Medulla oblongata (tissue), 1 donor: ENCODE results near the gene HIPK4.

Source experiments
- DNase-seq: peaks from one replicate; pipeline ENCODE4 v3.0.0-alpha.2; 2015; ENCODE audit errors: extremely low spot score

HIPK4 gene

GRCh38 chr19:40367577-40368434 is 22.2 kb downstream of the HIPK4 start:
- no peak for DNase-seq

DNA sequence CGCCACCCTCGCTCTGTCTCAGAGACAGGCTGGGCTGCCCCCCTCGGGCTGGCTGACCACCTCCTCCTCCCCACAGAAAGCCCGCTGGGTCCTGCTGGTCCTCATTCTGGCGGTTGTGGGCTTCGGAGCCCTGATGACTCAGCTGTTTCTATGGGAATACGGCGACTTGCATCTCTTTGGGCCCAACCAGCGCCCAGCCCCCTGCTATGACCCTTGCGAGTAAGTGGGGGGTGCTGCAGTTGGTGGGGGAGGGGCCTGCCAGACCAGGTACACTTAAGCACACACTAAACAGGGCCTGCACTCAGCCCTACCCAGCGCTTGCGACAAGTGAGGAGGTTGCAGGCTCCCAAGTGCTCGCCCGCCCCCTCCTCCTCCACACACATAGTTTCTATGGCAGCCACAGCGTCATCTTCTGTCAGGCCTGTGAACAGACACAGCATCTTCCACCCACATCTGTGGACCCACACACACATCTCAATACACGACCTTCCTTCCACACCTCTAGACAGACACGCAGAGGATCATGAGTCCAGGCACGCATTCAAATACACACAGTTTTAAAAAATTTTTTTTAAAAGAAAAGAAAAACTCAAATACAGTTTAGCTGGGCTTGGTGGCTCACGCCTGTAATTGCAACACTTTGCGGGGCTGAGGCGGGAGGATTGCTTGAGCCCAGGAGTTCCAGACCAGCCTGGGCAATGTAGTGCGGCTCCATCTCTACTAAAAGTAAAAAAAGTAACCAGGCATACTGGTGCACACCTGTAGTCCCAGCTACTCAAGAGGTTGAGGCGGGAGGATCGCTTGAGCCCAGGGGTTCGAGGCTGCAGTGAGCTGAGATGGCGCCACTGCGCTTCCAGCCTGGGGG is 23.1 kb downstream of the HIPK4 start:
- DNase-seq: no peak

DNA sequence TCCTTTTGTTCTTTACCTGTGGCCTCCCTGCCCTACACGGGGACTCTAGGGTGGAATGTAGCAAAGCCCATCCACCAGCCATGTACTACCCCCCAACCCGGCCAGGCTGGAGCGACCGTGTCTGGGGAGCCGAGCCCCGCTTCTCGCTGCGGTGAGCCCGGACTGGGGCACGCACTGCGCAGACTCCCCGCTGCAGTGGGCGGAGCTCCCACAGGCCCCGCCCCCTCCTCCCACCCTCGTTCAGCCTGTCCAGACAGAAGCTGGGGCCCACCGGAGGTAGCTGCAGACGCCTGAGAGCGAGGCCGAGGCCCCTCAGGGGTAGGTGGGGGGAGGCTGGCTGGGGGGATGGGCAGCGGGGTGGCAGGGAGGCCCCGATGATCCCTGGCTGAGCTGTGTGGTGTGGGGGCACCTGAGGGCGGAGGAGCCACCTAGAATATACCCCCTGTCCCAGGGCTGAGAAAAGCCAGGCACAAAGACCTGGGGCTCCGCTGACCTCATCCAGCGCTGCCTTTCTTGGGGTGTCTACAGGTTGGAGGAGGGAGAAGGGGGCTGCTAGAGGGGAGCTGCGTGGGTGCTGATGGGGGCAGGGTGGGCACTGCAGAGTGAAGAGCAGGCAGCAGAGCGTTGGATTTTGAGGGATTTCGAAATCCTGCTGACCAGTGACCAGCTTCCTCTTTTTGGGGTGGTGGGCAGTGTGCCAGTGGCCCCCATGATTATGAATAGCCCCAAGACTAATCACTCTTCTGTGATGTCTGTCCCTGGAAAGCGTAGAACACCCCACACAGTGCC is 24.2 kb downstream of the HIPK4 start:
- DNase-seq: peak; percentile 52

GRCh38 chr19:40365010-40365409 is 25.0 kb downstream of the HIPK4 start:
- DNase-seq: no peak

DNA sequence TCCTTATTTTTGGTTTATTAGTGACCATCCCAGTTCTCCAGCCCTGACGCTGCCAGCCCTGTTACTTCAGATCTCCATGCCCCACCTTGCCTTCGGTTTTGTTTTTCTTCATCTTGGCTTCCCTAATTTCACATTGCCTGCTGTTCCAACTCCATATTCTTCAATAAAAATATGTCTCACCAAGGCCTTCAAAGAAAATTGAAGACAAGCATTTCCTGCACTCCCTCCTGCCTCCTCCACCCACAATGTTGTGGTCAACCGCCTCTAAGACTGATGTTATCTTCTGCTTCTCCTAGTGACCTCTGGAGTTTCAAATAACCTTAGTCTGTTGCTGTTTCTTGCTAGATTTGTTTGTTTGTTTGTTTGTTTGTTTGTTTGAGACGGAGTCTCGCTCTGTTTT is 26.9 kb downstream of the HIPK4 start:
- DNase-seq: no peak

GRCh38 chr19:40362160-40362559 is 27.8 kb downstream of the HIPK4 start:
- no peak for DNase-seq

GRCh38 chr19:40360708-40361241 is 29.2 kb downstream of the HIPK4 start:
- peak; percentile 52 for DNase-seq

GRCh38 chr19:40360020-40360707 is 29.8 kb downstream of the HIPK4 start:
- DNase-seq: no peak

DNA sequence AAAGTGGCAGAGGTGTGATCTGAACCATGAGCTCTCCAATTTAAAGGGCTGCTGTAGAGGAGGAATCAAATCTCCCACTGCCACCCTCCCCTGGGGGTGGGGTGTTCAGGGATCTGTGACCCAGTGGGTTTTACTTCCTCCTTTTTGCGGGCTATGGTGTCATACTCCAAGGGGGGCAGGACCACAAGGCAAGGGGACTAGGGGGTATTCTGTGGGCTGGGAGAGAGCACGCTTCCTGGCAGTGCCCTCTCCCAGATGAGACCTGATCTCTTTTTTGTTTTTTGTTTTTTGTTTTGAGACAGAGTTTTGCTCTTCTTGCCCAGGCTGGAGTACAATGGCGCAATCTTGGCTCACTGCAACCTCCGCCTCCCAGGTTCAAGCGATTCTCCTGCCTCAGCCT is 31.2 kb downstream of the HIPK4 start:
- peak; percentile 76 for DNase-seq

GRCh38 chr19:40357640-40358039 is 32.3 kb downstream of the HIPK4 start:
- no peak for DNase-seq

DNA sequence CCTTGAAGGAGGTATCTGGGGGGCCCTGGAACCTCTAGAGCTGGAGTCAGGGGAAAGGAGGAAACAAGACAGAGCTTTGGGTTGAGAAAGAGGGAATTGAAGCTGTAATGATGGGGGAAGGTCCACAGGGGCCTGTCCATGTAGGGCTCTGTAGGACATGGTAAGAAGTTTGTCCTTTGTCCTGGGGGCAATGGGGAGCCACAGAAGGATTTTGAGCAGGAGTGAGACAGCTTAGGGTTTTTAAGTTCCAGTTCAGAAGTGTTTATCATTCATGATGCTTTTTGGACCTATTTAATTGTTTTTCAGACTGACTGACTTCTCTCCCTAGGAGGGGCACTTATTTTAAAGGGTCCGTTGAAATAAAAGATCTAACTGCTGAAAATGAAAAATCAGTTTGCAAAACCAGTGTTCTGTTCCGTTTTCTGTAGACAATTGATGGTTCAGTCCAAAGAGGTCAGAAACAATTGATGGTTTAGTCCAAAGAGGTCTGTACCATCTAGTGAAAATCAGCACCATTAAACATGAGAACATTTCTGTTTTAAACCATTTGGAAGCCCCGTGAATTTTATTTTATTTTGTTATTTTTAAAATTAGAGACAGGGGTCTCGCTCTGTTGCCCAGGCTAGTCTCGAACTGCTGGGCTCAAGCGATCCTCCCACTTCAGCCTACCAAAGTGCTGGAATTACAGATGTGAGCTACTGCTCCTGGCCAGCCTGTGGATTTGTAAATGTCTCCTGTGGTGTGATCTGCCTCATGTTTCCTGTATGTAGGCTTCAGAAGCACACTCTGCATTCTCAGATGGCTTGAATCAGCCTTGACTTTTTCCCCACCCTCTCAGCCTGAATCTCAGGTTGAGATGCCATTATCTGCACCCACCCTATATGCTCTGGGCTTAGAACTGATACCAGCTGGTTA is 33.0 kb downstream of the HIPK4 start:
- DNase-seq: no peak

GRCh38 chr19:40355975-40356680 is 33.9 kb downstream of the HIPK4 start:
- no peak for DNase-seq

- DNase-seq: peak; percentile 41
Observed at GRCh38 chr19:40348961-40349507, 40.9 kb downstream of the HIPK4 start.

- peak; percentile 99 for DNase-seq
Observed at GRCh38 chr19:40348125-40348913, 41.7 kb downstream of the HIPK4 start, which contains the start of the genes C19orf47 and PLD3. Gene C19orf47, minus strand, starts transcription at chr19:40348397. Its CDS starts 6,540 bp downstream, at chr19:40341857. Gene PLD3, plus strand, starts transcription at chr19:40348695. Its CDS starts 17,789 bp downstream, at chr19:40366484.

GRCh38 chr19:40344422-40344821 is 45.6 kb downstream of the HIPK4 start:
- no peak for DNase-seq

DNA sequence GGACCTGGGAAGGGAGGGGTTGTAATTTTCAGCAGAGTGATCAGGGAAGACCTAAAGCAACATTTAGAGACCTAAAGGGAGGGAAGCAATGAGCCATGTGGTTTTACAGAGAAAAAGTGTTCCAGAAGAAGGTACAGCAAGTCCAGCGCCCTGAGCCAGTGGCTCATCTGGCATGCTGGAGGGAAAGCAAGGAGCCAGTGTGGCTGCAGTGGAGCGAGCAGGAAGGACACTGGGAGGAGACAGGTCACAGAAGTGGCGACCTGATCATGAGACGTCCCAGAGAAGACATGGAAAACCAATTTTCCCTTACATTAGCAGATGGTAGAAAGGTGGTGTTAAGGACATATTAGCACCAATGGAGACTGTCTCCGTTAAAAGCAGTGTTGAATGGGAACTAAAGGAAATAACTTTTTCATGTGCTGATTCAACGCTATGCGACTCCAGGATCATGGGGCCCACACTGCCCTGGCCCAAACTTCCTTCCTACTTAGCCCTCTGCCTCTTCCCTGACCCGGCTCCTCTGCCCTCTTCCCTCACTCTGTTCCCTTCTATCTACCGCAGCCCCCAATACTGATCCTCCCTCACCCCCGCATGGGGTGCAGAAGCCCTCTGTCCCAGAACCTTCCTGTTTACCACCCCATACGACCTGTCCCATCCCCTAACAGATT is 47.2 kb downstream of the HIPK4 start:
- DNase-seq: no peak
